ENCODE measurements around the gene MICAL1.

MICAL1 gene

DNA sequence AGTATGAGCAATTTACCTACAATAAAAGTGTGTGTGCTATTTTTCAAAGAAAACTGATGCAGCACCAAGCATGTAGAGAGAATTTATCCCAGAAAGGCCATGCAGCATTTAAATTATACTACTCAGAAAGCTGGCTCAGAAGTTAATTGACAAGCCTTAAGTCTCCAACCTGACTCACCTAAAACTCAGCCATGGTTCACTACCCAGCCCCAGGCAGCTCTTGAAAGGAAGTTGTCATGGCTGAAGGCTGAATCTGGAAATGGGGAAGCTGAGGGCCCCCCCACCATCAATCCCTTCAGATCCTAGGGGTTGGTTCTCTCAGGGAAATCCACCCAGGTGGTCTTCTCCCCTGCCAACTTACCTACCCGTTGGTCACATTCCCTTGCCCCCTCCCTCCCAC, 34.8 kb downstream of the MICAL1 start:
- DNase-seq, result no peak

GRCh38 chr6:109417646-109418045, 37.9 kb downstream of the MICAL1 start:
- no peak for DNase-seq

DNA sequence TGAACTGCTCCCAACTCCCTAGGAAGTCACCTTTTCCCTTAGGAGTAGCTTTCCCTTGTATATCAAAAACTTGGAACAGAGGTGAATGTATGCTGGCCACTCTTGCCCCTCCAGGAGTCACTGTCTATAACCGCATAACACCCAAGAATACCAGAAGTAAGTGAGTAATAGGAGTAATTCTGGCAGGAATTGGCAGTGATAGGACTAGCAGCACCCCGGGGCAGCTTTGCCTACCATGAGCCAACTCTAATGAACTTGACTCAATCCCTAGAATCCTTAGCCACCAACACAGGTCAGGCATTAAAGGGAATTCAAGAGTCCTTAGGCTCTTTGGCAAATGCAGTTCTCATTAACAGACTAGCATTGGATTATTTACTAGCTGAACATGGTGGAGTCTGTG, 44.5 kb downstream of the MICAL1 start:
- no peak for DNase-seq

DNA sequence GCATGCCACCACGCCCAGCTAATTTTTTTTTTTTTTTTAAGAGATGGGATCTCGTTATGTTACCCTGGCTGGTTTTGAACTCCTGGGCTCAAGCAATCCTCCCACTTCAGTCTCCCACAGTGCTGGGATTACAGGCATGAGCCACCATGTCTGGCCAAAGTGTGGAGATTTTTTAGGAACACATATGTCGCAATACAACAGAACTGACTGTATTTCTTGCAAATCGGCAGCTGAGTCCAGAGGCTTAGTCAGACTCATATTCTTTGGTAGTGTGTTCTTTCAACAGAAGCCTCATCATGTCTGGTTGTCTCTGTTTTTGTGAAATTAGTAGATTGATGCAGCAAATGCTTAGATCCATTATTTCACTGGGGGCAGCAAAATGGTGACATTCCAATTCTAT, 49.4 kb downstream of the MICAL1 start:
- DNase-seq, result no peak

GRCh38 chr6:109397020-109397419, 58.6 kb downstream of the MICAL1 start:
- DNase-seq, result no peak

DNA sequence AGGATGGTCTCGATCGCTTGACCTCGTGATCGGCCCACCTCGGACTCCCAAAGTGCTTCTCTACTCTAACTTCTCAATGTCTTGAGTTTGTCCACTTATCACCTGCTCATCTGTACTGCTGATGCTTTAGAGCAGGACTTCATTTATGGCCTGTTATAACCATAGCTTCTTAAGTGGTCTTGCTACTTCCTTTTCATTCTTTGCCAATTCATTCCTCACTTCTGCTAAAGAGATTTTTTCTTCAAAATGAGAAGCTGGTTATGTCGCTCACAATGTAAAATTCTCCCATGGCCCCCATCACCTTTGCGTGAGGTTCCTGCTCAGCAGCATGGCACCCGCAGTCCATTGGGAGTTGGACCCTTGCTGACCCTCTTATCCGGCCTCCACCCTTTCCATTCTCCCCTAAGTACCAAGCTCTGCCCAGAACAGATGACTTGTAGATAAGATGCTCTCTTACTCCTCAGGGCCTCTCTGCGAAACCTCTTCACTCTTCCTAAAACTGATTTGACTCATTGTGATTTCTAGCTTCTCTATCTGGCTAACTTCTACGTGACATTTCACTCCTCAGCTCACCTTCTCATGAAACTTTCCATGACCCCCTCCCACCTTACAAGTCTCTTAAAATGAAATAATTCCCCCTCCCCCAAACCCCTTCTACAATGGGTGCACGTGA, 59.4 kb downstream of the MICAL1 start:
- DNase-seq, result no peak

Data from right hindlimb (tissue), 1 donor.